Activated CD4-positive, alpha-beta T cell treated with anti-CD3 and anti-CD28 coated beads, Interleukin-2, amount 50 U/mL, for 1 hour (primary cell): ENCODE data around the gene BBS5.
"Not testable (repeated sequence)": the region's sequence is repeated elsewhere in the genome, so short reads cannot be mapped to it uniquely, and the experiment has no call there.

Experiments used
- DNase-seq: peaks from one replicate; pipeline ENCODE4 v3.0.0-alpha.2; 2020

Gene BBS5

GRCh38 chr2:169490834-169491233, 11.5 kb downstream of the BBS5 start:
- DNase-seq, result no peak

- no peak for DNase-seq
These were observed 12.1 kb downstream of the BBS5 start for GRCh38 chr2:169491378-169491777.

- DNase-seq, result no peak
These were observed 14.1 kb downstream of the BBS5 start for GRCh38 chr2:169493360-169493759.

- no peak for DNase-seq
These were observed 16.1 kb downstream of the BBS5 start for GRCh38 chr2:169495310-169495928.

- no peak for DNase-seq
These were observed 25.4 kb downstream of the BBS5 start for GRCh38 chr2:169504651-169505050.

- no peak for DNase-seq
These were observed 28.4 kb downstream of the BBS5 start for GRCh38 chr2:169507698-169508097.

GRCh38 chr2:169509298-169509885, 30.1 kb downstream of the BBS5 start, which contains the start of gene KLHL41:
Gene KLHL41, plus strand, starts transcription at chr2:169509702. Its CDS starts 77 bp downstream, at chr2:169509779.
- DNase-seq, result no peak

- no peak for DNase-seq
These were observed 30.7 kb downstream of the BBS5 start for GRCh38 chr2:169509955-169510354.

GRCh38 chr2:169510496-169510895, 31.2 kb downstream of the BBS5 start:
- no peak for DNase-seq

- DNase-seq, result no peak
These were observed 32.5 kb downstream of the BBS5 start for GRCh38 chr2:169511818-169512217.

GRCh38 chr2:169512525-169512924, 33.2 kb downstream of the BBS5 start:
- DNase-seq, result no peak

GRCh38 chr2:169513094-169513493, 33.8 kb downstream of the BBS5 start:
- no peak for DNase-seq

- no peak for DNase-seq
These were observed 34.6 kb downstream of the BBS5 start for GRCh38 chr2:169513926-169514325.

- not testable (repeated sequence) for DNase-seq
These were observed 35.5 kb downstream of the BBS5 start for GRCh38 chr2:169514758-169515157.

- DNase-seq, result not testable (repeated sequence)
These were observed 37.2 kb downstream of the BBS5 start for GRCh38 chr2:169516488-169516995.

GRCh38 chr2:169520896-169521295, 41.6 kb downstream of the BBS5 start:
- DNase-seq, result no peak

- DNase-seq, result no peak
These were observed 44.4 kb downstream of the BBS5 start for GRCh38 chr2:169523681-169524080.

GRCh38 chr2:169525434-169525833, 46.1 kb downstream of the BBS5 start:
- DNase-seq, result no peak

- DNase-seq, result no peak
These were observed 47.2 kb downstream of the BBS5 start for GRCh38 chr2:169526451-169526850.

- peak; percentile 75 for DNase-seq
These were observed 49.0 kb downstream of the BBS5 start for GRCh38 chr2:169528271-169528701.

- not testable (repeated sequence) for DNase-seq
These were observed 60.2 kb downstream of the BBS5 start for GRCh38 chr2:169539460-169539859.

- DNase-seq, result no peak
These were observed 60.9 kb downstream of the BBS5 start for GRCh38 chr2:169540146-169540545.

GRCh38 chr2:169542433-169542832, 63.1 kb downstream of the BBS5 start:
- no peak for DNase-seq

- DNase-seq, result no peak
These were observed 67.5 kb downstream of the BBS5 start for GRCh38 chr2:169546756-169547155.
